ENCODE measurements around the gene POLR3H. TPM values are rescaled to one million over a fixed set of nuclear protein-coding genes. Genes with fewer than 3 reads are reported as not detected.

Gene POLR3H
- total RNA-seq, 1 donor from 2014 or later: 54.0 TPM

DNA sequence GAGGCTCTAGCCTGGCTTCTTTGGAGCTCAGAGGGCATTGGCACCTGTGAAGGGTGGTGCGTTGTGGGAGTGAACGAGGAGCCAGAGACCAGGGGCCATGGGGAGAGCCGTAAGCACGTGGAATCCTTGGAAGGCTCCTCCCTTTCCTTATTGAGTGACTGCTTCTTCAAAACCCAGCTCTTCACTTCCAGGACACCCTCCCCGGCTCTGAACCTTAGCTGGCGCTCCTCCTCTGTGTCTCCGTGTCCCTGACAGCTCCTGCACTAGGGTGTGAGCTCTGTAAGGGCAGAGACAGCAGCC is 26.3 kb downstream of the POLR3H start:
- no peak for DNase-seq (ENCODE audit: low read depth, low spot score)
- TF ChIP-seq, protein P1, sequence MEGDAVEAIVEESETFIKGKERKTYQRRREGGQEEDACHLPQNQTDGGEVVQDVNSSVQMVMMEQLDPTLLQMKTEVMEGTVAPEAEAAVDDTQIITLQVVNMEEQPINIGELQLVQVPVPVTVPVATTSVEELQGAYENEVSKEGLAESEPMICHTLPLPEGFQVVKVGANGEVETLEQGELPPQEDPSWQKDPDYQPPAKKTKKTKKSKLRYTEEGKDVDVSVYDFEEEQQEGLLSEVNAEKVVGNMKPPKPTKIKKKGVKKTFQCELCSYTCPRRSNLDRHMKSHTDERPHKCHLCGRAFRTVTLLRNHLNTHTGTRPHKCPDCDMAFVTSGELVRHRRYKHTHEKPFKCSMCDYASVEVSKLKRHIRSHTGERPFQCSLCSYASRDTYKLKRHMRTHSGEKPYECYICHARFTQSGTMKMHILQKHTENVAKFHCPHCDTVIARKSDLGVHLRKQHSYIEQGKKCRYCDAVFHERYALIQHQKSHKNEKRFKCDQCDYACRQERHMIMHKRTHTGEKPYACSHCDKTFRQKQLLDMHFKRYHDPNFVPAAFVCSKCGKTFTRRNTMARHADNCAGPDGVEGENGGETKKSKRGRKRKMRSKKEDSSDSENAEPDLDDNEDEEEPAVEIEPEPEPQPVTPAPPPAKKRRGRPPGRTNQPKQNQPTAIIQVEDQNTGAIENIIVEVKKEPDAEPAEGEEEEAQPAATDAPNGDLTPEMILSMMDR (conservative IDR thresholded peaks at IDR 0.05): peak; percentile 6
- H3K27me3 Mint-ChIP-seq (ENCODE audit: low read depth): peaks cover 5% of the 10 kb centered on the region
- peak overlapping the region; percentile 31 for H3K4me3 Mint-ChIP-seq
- H3K9me3 Mint-ChIP-seq: no peaks in the 10 kb centered on the region
- H3K4me1 Mint-ChIP-seq: peaks cover 12% of the 10 kb centered on the region
- peaks cover 5% of the 10 kb centered on the region for H3K36me3 Mint-ChIP-seq (ENCODE audit: low read depth)
- H3K27ac Mint-ChIP-seq (ENCODE audit: unreplicated experiment): no peak overlapping the region

DNA sequence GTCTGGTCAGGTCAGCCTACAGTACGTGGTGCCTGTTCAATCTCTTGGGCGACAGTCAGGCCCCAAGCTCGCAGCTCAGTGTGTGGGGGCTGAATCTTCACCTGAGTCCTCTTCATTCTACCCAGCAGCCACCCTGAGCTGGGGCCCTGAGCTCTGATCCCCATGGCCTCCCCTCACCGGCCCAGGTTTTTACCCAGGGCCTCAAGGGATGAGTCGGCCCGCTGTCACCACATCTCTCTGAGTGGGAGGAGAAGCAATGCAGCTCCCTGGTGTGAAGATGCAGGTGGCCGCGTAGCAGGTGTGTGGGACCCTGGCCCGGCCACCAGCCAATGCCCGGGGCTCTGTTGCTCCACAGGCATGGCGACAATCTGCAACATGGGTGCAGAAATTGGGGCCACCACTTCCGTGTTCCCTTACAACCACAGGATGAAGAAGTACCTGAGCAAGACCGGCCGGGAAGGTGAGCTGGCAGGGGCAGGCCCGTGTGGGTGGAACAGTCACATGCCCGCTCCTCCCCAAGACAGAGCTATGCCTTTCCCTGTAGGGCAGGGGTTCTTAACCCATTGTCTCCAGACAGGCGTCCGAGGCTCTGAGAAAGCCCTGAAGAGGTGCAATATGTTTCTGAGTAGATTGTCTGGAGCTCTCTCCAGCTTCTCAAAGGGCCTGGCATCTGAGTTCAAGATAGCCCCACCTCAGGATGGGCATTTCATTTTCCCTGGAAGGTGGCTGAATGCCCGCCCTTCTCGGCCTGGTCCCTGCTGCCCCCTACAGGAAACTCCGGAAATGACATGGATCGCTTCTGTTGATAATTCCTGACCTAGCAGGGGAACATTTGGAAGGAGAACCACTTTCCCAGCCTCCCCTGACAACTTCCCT is 26.9 kb downstream of the POLR3H start:
- TF ChIP-seq, protein P1 (conservative IDR thresholded peaks at IDR 0.05): peak; percentile 89
- DNase-seq (ENCODE audit: low read depth, low spot score): peak; percentile 87
- Mint-ChIP-seq H3K9me3 (no peaks in the 10 kb centered on the region), H3K4me3 (peak overlapping the region; percentile 31), H3K27me3 (ENCODE audit: low read depth) (peaks cover under 1% of the 10 kb centered on the region), H3K4me1 (peaks cover 14% of the 10 kb centered on the region), H3K27ac (ENCODE audit: unreplicated experiment) (no peak overlapping the region), H3K36me3 (ENCODE audit: low read depth) (peaks cover 1% of the 10 kb centered on the region)

DNA sequence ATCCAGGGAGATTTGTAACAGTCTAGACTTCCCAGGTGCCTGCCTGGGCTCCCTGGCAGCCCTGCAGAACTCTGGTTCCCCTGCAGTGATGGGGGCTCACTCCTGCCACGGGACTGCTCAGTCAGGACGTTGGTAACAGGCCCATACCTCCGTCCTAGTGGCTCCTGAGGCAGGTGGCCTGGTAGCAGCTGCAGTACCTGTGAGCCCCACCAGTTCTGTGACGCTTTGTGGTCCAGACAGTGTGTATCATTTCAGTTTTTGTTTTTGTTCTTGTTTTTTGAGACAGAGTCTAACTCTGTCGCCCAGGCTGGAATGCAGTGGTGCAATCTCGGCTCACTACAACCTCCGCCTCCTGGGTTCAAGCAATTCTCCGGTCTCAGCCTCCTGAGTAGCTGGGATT is 27.8 kb downstream of the POLR3H start:
- H3K27me3 Mint-ChIP-seq (ENCODE audit: low read depth): no peaks in the 10 kb centered on the region
- no peak for DNase-seq (ENCODE audit: low read depth, low spot score)
- H3K9me3 Mint-ChIP-seq: no peaks in the 10 kb centered on the region
- H3K36me3 Mint-ChIP-seq (ENCODE audit: low read depth): no peaks in the 10 kb centered on the region
- H3K4me1 Mint-ChIP-seq: peaks cover 14% of the 10 kb centered on the region
- H3K4me3 Mint-ChIP-seq: no peak overlapping the region
- TF ChIP-seq, protein P1 (conservative IDR thresholded peaks at IDR 0.05): no peak
- H3K27ac Mint-ChIP-seq (ENCODE audit: unreplicated experiment): no peak overlapping the region

DNA sequence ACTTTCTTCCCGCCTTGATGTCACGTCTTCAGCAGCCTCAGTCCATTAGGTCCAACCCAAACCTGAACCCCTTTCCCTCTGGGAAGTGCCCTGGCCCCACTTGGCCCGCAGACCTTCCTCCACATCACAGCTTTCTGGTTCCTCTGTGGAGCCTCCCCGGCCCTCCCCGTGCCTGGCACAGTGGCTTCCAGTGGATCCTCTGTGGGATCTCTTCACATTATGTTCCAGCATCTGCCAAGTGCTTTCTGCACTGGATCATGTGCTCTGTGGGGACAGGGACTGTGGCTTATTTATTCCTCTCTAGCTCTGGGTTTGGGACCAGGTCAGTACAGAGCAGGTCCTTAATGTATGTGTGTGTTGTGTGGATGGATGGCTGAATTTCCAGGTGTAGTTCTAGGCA is 30.9 kb downstream of the POLR3H start:
- Mint-ChIP-seq H3K27ac (ENCODE audit: unreplicated experiment) (peak overlapping the region; percentile 13), H3K9me3 (no peaks in the 10 kb centered on the region), H3K4me3 (no peak overlapping the region)

DNA sequence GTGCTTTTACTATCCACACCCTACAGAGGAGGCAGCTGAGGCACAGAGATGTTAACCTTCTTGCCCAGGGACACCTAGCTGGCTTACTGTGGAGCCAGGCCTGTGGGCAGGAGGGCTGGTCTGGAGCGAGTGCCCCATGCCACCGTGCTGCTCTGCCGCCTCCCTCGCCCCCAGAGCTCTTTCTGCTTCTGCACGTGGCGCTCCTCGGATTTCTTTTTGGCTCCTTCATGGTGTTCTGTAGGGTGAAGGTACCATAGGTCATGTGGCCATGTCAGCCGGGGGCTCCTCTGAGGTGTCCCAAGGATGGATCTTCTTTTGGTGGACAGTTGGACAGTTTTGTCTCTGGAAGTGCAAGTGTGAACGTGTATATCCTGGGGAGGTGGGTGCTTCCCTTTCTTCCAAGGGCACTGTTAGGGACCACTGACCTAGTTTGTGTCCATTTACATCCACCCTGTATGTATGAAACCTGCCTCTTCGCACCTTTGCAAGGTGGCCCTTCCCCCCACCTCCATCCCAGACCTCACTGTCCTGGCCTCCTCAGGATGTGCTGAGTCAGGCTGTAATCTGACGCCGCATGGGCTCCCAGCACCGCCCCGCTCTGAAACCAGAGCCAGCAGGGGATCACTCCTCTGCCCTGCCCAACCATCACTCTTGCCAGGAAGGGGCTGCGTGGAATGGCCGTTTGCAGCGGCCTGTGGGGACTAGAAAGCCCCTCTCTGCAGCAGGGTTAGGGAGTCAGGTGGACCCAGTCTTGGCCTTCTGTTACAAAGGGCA is 31.7 kb downstream of the POLR3H start:
- peak overlapping the region; percentile 97 for H3K27ac Mint-ChIP-seq (ENCODE audit: unreplicated experiment)
- no peaks in the 10 kb centered on the region for H3K9me3 Mint-ChIP-seq
- DNase-seq (ENCODE audit: low read depth, low spot score): no peak
- H3K36me3 Mint-ChIP-seq (ENCODE audit: low read depth): no peaks in the 10 kb centered on the region
- H3K4me1 Mint-ChIP-seq: peaks cover 14% of the 10 kb centered on the region
- H3K4me3 Mint-ChIP-seq: no peak overlapping the region
- TF ChIP-seq, protein P1 (conservative IDR thresholded peaks at IDR 0.05): no peak
- no peaks in the 10 kb centered on the region for H3K27me3 Mint-ChIP-seq (ENCODE audit: low read depth)

More for the DNA sequence above, 30.9 kb downstream of the POLR3H start:
- TF ChIP-seq, protein P1 (conservative IDR thresholded peaks at IDR 0.05): no peak
- H3K4me1 Mint-ChIP-seq: peaks cover 14% of the 10 kb centered on the region
- DNase-seq (ENCODE audit: low read depth, low spot score): no peak
- no peaks in the 10 kb centered on the region for H3K36me3 Mint-ChIP-seq (ENCODE audit: low read depth)
- H3K27me3 Mint-ChIP-seq (ENCODE audit: low read depth): no peaks in the 10 kb centered on the region

Measured in neural crest cell (in vitro differentiated cells).